AG09309 (cell line): ENCODE measurements around the gene IGBP1.
"Not testable (repeated sequence)": the region's sequence is repeated elsewhere in the genome, so short reads cannot be mapped to it uniquely, and the experiment has no call there.

Experiments used
- DNase-seq: peaks from one replicate; pipeline ENCODE4 v3.0.0-alpha.2; 2010; ENCODE audit warnings: low read depth
- H3K4me3 ChIP-seq: 2 replicates; pipeline ENCODE4 v1.5.1; 2011; ENCODE audit warnings: mild to moderate bottlenecking, low read depth, low read length, moderate library complexity; ENCODE audit not compliant: control insufficient read depth
- TF ChIP-seq, protein P1 (sequence below): IDR thresholded peaks from 2 replicates; pipeline ENCODE4 v1.5.1; 2011; ENCODE audit warnings: mild to moderate bottlenecking, low read depth, low read length, inconsistent platforms; ENCODE audit not compliant: insufficient read depth, control insufficient read depth; ENCODE audit errors: missing control alignments

IGBP1 gene

DNA sequence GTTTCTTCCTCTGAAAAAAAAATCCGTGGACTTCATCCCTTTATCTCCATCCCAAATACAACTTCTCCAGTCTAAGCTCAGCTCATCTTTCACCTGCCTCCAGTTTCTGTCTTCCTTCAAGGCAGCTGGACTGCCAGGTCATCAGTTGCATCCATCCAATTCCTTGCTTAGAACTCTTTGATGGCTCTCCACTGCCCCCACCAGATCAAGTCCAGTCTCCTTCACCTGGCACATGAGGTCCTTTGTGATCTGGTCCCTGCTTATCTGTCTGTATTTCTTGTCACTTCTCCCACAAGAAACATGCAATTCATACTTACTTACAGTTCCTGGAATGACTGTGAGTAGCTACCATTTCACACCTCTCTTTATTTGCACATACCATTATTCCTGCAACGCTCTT, 37.2 kb upstream of the IGBP1 start:
- DNase-seq: no peak
- no peak overlapping the region for H3K4me3 ChIP-seq
- TF ChIP-seq, protein P1, sequence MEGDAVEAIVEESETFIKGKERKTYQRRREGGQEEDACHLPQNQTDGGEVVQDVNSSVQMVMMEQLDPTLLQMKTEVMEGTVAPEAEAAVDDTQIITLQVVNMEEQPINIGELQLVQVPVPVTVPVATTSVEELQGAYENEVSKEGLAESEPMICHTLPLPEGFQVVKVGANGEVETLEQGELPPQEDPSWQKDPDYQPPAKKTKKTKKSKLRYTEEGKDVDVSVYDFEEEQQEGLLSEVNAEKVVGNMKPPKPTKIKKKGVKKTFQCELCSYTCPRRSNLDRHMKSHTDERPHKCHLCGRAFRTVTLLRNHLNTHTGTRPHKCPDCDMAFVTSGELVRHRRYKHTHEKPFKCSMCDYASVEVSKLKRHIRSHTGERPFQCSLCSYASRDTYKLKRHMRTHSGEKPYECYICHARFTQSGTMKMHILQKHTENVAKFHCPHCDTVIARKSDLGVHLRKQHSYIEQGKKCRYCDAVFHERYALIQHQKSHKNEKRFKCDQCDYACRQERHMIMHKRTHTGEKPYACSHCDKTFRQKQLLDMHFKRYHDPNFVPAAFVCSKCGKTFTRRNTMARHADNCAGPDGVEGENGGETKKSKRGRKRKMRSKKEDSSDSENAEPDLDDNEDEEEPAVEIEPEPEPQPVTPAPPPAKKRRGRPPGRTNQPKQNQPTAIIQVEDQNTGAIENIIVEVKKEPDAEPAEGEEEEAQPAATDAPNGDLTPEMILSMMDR: peak; percentile 20

DNA sequence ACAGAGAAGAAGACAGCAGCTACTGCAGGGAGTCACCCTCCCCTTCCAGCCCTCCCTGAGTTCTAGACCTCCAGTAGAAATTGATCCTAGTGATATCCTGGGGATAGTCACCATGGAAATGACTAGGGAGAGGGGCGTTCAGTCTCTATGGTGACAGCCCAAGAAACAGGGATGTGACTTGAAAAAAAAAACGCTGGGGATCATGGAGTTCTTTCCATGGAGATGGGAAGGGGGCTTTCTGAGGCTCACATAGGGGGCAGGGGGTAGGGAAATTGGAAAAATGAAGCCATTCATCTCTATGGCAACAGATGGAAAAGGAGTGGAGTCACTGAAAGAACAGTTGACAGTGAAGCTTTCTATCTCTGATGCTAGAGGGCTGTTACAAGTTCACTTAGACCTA, 28.0 kb upstream of the IGBP1 start:
- TF ChIP-seq, protein P1: no peak
- no peak overlapping the region for H3K4me3 ChIP-seq
- DNase-seq: no peak

DNA sequence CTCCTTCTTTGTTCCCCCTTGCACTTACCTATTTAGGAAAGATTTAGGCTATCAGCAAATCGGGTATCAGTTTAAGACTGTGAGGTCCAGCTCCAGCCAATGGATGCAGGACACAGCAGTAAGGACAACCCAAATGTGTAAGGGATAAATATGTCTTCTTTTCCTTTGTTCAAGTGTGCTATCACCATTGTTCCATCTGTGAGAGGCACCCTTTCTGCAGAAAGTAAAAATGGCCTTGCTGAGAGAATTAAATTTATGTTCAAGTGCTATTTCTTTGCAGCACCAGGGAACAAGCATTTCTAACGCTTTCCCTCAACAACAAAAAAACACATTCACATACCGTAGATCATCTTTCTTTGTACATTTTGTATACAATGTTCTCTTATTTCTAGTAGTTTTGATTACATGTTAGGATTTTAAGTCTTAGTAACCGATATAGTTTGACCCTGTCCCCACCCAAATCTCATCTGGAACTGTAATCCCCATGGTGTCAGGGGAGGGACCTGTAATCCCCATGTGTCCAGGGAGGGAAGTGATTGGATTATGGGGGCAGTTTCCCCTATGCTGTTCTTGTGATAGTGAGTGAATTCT, 21.7 kb upstream of the IGBP1 start:
- not testable (repeated sequence) for DNase-seq, H3K4me3 ChIP-seq

DNA sequence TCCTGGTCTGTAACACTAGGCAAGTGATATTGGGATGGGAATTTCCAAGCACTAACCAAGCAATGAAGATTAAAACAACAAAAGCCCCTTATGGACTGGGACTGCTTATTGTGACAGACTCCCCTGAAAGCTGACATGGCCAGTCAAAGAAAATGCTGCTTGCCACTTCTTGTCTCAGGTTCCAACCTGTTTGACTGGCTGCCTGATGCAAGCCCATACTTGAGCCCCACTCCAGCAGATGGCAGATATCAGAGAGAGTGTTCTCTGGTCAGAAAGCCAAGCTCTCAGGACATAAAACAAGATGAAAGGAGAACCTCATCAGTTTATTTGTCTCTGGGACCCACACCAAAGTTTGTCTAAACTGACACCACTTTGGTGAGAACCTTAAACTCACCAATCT, 15.5 kb upstream of the IGBP1 start:
- TF ChIP-seq, protein P1: no peak
- no peak overlapping the region for H3K4me3 ChIP-seq
- DNase-seq: no peak

DNA sequence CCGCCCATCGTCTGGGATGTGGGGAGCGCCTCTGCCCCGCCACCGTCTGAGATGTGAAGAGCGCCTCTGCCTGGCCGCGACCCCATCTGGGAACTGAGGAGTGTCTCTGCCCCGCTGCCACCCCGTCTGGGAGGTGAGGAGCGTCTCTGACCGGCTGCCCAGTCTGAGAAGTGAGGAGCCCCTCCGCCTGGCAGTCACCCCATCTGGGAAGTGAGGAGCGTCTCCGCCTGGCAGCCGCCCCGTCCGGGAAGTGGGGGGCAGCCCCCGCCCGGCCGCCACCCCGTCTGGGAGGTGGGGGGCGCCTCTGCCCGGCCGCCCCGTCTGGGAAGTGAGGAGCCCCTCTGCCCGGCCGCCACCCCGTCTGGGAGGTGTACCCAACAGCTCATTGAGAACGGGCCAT, 10.2 kb upstream of the IGBP1 start:
- DNase-seq, H3K4me3 ChIP-seq: not testable (repeated sequence)

DNA sequence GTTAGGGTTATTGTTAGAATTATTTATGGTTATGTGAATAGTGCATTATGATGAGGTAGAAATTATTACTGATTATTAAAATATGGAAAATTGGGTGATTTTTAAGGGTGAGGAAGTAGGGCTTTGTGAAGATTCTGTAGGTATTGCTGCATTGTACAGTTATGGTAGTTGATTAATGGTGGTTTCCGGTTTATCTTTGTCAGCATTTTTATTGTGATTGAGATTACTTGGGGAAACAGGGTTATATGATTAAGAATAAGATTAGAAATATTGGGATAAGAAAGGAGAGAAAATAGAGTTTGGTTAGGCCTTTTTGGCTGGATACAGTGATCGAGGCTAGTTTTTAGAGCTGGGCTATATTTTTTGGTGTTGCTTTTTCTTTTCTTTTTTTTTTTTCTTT, 8.6 kb upstream of the IGBP1 start:
- H3K4me3 ChIP-seq: no peak overlapping the region
- TF ChIP-seq, protein P1: no peak
- no peak for DNase-seq

DNA sequence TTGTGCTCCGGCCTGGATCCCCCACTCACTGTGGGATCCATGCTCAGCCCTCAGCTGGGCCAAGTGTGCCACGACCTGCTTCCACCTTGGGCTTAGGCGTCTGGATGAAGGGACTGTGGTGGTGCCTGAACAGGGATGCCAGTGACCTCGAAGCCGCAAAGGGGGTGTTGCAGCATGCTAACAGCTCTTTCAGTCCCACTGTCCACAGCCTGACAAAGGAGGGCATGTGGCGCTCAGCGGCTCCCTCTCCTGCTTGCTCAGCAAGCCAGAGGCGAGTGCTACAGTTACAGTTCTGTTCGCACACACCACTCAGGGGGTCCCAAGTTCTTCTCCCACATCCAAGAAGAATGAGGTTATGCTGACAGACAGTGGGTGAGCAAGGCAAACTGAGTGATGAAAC, 5.2 kb upstream of the IGBP1 start:
- DNase-seq: no peak
- TF ChIP-seq, protein P1: no peak
- H3K4me3 ChIP-seq: no peak overlapping the region

DNA sequence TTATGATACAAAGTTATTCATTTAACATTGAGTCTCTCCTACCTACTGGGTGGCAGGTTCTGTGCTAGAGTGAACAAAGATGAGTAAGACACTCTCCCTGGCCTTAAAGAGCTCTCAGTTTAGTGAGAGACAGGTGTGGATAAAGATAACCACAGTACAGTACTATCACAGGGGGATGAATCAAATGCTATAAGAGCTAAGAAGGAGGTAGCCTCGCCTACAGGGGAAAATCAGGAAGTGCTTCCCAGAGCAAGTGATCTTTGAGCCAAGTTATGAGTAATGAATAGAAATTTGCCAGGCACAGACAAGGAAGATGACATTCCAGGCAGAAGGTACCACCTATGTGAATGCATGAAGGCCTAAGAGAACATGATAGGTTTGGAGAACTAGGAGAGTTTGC, 3.4 kb upstream of the IGBP1 start:
- no peak overlapping the region for H3K4me3 ChIP-seq
- no peak for DNase-seq
- TF ChIP-seq, protein P1: no peak
